ENCODE measurements around the gene CACNA1I. TPM values are rescaled to one million over a fixed set of nuclear protein-coding genes. Genes with fewer than 3 reads are reported as not detected.

CACNA1I gene
- polyA plus RNA-seq, 1 experiment: not detected

DNA sequence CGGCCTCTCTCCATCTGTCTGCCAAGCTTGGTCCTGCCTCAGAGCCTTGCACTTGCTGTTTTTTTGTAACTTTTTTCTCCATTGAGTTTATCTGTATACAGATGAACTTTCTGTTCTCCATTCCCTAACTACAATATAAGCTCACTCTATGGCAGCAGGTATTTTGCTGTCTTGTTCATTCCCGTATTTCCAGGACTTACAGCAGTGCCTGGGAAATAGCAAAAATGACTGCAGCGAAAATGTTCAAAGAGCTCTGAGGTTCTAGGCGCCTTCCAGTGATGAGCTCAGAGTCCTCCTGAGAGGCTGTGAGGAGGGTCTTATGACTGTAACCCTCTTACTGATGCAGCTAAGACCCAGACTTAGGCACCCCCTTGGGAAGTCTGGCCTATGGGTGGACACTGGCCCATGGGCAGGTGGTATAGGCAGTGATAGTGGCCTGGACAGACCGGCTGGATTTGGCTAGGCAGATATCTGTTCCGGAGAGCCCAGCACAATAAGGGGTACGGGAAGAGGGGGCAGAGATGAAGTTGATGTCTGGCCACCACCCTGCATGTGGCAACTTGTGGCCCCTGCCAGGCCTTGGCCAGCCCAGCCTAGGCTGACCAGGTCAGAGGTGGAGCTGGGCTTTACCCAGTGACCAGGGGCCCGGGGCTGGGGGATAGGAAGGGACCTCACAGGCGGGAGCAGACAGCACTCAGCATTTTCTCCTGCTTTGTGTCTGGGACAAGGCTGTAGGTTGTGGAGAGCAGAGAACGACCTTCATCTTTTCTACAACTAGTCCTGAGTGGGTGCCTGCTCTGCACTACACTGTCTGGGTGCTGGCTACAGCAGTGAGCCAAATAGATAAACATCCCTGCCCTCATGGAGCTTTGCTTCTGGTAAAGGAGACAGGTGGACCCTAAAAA lies 45.5 kb upstream of the CACNA1I start:
- no peak for DNase-seq (ENCODE audit: low read depth, low spot score)
- peak overlapping the region; percentile 39 for H3K27ac ChIP-seq (ENCODE audit: low read depth, low read length)
- TF ChIP-seq, protein P1, sequence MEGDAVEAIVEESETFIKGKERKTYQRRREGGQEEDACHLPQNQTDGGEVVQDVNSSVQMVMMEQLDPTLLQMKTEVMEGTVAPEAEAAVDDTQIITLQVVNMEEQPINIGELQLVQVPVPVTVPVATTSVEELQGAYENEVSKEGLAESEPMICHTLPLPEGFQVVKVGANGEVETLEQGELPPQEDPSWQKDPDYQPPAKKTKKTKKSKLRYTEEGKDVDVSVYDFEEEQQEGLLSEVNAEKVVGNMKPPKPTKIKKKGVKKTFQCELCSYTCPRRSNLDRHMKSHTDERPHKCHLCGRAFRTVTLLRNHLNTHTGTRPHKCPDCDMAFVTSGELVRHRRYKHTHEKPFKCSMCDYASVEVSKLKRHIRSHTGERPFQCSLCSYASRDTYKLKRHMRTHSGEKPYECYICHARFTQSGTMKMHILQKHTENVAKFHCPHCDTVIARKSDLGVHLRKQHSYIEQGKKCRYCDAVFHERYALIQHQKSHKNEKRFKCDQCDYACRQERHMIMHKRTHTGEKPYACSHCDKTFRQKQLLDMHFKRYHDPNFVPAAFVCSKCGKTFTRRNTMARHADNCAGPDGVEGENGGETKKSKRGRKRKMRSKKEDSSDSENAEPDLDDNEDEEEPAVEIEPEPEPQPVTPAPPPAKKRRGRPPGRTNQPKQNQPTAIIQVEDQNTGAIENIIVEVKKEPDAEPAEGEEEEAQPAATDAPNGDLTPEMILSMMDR (IDR thresholded peaks at IDR 0.05; ENCODE audit: low read depth, low read length): no peak
- POLR2A ChIA-PET: interaction anchor here (0.6 to 1.8 kb wide), 6 partner anchors 8 to 653 kb away, joined by 3 to 6 read pairs (median 4); partner anchors contain the start of genes RPL3, RPS19BP1, TAB1 and TNRC6B
- no peaks in the 10 kb centered on the region for H3K27me3 ChIP-seq (ENCODE audit: control insufficient read depth, insufficient read depth, low read length)
- peaks cover 4% of the 10 kb centered on the region; the same call in 1 of the 2 replicates for H3K9me3 ChIP-seq (ENCODE audit: control insufficient read depth, insufficient read depth, low read length)
- H3K4me3 ChIP-seq (ENCODE audit: low read depth, low read length): no peak overlapping the region
- CTCF ChIA-PET: interaction anchor here (1.2 to 2.0 kb wide), 2 partner anchors 10 to 31 kb away, joined by 5 to 6 read pairs; no protein-coding TSS in a partner anchor

DNA sequence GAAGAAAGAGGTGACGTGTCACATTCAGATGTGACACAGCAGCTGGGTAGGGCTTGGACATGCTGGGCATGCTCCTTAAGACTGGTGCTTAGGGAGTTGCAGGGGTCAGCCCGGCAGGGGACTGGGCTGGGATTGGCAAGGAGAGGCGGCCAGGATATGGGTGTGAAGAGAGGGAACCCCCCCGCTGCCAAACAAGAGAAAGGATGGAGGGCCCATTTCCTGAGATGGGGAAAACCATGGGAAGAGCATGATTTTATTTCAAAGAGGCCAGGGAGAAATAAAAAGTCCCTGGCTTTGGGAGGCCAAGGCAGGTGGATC lies 44.9 kb upstream of the CACNA1I start:
- Histone ChIP-seq H3K27me3 (ENCODE audit: control insufficient read depth, insufficient read depth, low read length) (no peaks in the 10 kb centered on the region), H3K9me3 (ENCODE audit: control insufficient read depth, insufficient read depth, low read length) (peaks cover 2% of the 10 kb centered on the region; the same call in 1 of the 2 replicates), H3K27ac (ENCODE audit: low read depth, low read length) (no peak overlapping the region), H3K4me3 (ENCODE audit: low read depth, low read length) (no peak overlapping the region)
- DNase-seq (ENCODE audit: low read depth, low spot score): no peak
- TF ChIP-seq, protein P1 (IDR thresholded peaks at IDR 0.05; ENCODE audit: low read depth, low read length): no peak
- CTCF ChIA-PET: interaction anchor here (2.0 kb wide), 1 partner anchor 32 kb away, joined by 6 read pairs; no protein-coding TSS in a partner anchor
- POLR2A ChIA-PET: interaction anchor here (1.7 to 1.8 kb wide), 2 partner anchors 126 to 206 kb away, joined by 5 to 6 read pairs; partner anchors contain the start of genes RPL3 and TAB1

DNA sequence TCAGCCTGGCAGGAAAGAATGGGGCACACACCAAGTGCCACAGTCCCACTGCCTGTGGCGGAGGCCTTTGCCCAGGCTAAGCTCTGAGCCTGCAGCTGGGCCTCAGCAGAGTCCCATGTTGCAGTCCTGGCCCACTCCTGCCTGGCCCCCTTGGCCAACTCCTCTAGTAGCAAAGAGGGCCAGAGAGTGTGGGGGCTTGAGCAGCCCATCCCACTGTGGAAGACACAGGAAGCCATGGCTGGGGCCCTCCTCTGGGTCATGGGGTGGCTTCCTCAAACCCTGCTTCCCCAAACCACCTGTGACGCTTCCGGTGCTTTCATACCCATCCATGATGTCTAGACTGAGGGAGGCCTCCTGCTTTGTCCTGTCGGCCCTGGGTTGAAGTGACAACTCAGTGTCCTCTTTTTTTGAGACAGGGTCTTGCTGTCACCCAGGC lies 43.8 kb upstream of the CACNA1I start:
- POLR2A ChIA-PET: interaction anchor here (0.5 to 1.8 kb wide), 4 partner anchors 9 to 635 kb away, joined by 3 to 5 read pairs (median 3); no protein-coding TSS in a partner anchor
- no peaks in the 10 kb centered on the region for H3K9me3 ChIP-seq (ENCODE audit: control insufficient read depth, insufficient read depth, low read length)
- H3K27ac ChIP-seq (ENCODE audit: low read depth, low read length): no peak overlapping the region
- H3K27me3 ChIP-seq (ENCODE audit: control insufficient read depth, insufficient read depth, low read length): no peaks in the 10 kb centered on the region
- TF ChIP-seq, protein P1 (IDR thresholded peaks at IDR 0.05; ENCODE audit: low read depth, low read length): no peak
- DNase-seq (ENCODE audit: low read depth, low spot score): no peak
- CTCF ChIA-PET: interaction anchor here (0.8 kb wide), 1 partner anchor 30 kb away, joined by 3 read pairs; no protein-coding TSS in a partner anchor
- H3K4me3 ChIP-seq (ENCODE audit: low read depth, low read length): no peak overlapping the region

DNA sequence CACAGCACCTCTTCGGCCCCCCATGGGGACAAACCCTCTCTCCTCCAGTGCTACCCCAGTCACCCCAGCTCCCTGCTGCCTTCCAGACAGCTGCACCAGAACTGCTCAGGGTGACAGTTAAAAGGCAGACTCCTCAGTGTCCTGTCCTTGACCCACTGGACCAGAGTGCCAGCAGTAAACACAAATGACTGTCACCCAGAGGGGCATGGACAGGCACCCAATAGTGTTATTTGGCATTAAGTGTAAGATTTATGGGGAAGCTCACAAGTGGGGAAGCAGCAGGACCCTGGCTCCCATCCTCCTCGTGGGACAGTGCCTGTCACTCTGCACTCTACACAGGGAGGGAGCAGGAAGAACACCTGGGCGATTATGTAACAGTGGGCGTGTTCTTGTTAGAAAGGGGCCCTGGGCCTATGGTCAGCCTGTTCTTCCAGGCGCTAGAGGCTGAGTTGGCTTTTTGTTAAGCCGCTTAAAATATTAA lies 43.0 kb upstream of the CACNA1I start:
- no peak for DNase-seq (ENCODE audit: low read depth, low spot score)
- H3K9me3 ChIP-seq (ENCODE audit: control insufficient read depth, insufficient read depth, low read length): no peaks in the 10 kb centered on the region; the same call in 1 of the 2 replicates
- ChIA-PET POLR2A (interaction anchor here (0.6 to 1.8 kb wide), 3 partner anchors 30 to 512 kb away, joined by 3 to 5 read pairs (median 5); no protein-coding TSS in a partner anchor), CTCF (interaction anchor here (0.8 to 3.3 kb wide), 2 partner anchors 31 to 34 kb away, joined by 3 to 41 read pairs; no protein-coding TSS in a partner anchor)
- no peaks in the 10 kb centered on the region for H3K27me3 ChIP-seq (ENCODE audit: control insufficient read depth, insufficient read depth, low read length)
- TF ChIP-seq, protein P1 (IDR thresholded peaks at IDR 0.05; ENCODE audit: low read depth, low read length): no peak
- H3K27ac ChIP-seq (ENCODE audit: low read depth, low read length): peak overlapping the region; percentile 21
- H3K4me3 ChIP-seq (ENCODE audit: low read depth, low read length): no peak overlapping the region

Measured in AG04450 (cell line).